RPMI8226 (cell line): ENCODE data around the gene NAV2.

Source experiments
- DNase-seq: peaks from one replicate; pipeline ENCODE4 v3.0.0-alpha.2; 2015

NAV2 gene

DNA sequence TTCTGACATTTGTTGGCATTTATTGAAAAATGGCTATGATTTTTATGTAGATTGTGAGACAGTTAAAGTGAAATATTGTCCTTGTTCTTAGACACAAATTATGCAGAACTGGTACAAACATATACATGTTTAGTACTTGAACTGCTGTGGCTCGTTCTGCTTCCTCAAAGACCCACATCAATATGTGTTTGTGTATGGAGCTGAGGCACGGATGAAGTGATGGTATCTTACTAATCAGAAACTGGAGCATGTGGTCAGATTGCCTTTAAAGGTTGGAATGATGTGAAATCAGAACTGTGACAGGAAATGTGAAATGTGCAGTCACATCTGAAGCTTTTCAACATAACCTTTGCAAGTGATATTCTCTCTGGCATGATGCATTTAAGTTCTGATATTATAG lies 130.4 kb downstream of the NAV2 start:
- DNase-seq, result no peak

DNA sequence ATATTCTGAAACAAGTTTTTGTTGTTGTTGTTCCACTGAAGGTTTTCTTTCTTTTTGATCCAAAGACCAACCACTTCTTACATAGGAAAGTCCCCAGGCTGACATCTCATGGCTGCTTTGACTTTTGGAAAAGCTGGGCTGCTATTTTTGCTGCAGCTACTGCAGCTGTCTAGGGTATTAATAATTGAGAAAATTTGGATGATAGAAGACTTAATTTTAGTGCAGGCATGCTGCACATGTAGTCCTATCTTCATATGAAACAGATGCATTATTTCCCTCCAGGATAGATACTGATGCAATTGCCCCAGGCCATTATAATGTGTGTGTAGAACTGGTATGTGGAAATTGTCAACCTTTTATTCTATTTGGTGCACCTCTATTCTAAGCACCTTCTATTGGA lies 131.4 kb downstream of the NAV2 start:
- no peak for DNase-seq

GRCh38 chr11:19844806-19845205 lies 132.2 kb downstream of the NAV2 start:
- DNase-seq, result no peak

- DNase-seq, result no peak
These were observed 133.0 kb downstream of the NAV2 start for GRCh38 chr11:19845626-19846025.

DNA sequence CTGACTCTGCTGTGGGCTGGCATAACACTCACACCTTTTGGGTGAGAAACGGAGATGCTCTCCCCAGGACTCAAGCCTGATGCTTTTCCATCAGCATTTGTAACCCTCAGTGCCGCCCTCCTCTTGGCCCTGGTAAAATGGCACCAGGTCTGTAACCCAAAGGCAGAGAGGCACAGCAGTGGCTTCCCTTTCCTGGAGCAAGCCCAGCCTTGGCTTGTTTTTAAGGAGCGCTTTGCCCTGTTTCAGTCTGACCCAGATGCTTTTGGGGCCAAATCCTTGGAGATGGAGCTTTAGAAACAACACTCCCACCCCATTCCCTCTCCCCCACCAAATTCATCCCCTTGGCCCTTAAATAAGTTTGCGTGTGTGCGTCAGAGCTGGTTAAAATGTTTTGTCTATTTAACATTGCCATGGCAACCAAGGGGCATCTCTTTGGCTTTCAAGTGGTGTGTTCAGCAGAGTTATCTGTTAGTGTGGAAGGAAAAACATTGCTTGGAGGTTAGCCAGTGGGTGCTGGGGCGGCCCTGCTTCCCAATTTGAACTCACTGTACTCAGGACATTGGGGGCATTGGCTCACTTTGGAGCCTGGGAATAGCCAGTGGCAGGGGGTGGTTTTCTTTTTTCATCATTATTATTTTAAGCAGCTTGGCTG lies 134.1 kb downstream of the NAV2 start:
- no peak for DNase-seq

DNA sequence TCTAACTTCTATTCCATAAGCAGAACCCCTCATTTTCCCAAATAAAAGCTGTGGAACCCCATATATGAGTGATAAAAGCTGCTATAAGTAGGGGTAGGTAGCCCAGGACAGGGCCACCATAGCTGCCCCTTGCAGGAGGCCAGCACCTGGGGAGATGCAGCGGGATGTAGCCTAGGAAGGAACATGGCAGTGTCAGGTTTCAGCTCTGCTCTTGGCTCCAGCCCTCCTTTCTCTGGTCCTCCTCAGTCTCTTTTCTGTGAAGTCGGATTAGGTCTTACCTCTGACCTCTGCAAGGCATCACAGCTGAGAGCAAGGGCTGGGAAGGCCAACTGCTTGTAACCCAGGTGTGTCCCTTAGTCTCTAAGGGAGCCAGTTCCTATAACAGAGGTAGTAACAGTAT lies 135.6 kb downstream of the NAV2 start:
- DNase-seq, result no peak

GRCh38 chr11:19849107-19849789 lies 136.6 kb downstream of the NAV2 start:
- DNase-seq, result no peak

DNA sequence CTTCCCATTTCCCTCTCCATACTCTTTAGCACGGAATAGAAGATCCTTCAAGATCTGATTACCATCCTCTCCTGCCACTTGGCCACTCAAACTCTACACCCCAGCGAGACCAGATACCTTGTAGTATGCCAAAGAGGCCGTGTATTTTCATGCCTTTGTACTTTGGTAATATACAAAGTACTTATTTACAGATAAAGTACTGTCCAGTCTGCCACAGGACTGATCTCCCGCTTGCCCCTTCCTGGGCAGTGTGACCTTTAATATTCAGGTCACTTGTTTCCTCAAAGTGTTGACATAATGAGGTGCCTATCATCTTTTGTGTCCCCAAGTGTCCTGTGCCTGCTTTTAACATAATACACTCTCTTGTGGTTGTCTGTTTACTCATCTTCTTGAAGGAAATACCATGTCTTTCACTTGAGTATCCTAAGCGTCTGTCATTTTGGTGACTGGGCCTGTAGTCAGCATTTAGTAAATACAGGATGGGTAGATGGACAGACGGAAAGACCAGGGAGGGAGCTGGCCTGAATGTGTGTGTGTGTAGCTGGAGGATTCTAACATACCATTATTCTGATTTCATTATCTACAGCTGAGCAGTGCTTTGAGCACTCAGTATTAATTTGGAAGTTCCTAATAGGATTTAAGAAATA lies 137.4 kb downstream of the NAV2 start:
- no peak for DNase-seq

GRCh38 chr11:19852288-19852687 lies 139.7 kb downstream of the NAV2 start:
- DNase-seq, result no peak

DNA sequence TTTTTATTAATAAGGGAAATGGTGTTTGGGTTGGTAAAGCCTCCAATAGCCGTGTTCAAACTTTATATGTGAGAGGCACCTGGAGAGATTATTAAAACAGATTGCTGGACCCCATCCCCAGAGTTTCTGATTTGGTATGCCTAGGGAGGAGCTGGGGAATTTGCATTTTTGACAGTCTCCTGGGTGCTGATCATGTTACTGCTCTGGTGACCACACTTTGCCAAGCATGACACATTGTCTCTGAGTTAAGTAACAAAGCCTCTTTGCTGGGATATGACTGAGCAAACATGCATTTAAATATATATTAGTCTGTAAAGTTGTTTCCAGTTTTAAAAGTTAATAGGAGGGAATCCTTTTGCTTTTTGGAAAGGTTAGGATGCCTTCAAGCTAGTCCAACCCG lies 140.4 kb downstream of the NAV2 start:
- DNase-seq, result no peak

DNA sequence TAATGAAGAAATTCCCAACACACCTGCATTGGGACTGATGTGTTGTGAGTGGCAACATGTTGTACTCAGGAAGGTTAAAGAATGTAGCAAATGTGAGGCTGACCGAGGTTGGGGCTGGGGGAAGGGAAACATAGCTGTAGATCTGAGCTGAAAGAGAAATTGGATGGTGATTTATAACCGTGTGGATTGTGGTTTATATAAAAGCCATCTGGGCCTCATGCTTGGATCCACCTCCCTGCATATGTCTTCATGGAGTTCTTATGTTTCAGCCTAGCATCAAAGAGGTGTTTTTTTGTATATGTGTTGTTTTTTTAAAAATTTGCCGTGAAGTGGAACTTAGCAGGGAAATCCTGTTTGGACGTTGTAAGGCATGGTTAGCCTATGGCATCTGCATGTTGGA lies 141.3 kb downstream of the NAV2 start:
- no peak for DNase-seq

GRCh38 chr11:19861171-19861570 lies 148.5 kb downstream of the NAV2 start:
- no peak for DNase-seq

DNA sequence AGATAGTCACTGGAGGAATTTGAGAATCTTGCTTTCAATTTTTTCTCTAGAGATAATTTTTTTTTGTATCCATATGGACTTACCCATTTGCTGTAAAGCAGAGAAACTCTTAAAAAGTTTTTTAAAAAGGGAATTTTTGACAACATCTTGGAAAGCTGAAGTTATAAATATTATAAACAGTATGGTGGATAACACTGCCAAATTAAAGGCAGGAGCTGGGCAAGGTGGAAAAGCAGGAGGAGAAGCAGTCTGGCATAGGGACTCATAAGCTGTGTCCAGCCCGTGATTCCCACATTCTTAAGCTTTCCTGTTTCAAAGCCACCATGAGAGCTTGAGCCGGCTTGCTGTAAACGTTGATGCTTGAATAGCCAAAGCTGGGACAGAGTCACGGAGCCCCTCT lies 149.5 kb downstream of the NAV2 start:
- no peak for DNase-seq

DNA sequence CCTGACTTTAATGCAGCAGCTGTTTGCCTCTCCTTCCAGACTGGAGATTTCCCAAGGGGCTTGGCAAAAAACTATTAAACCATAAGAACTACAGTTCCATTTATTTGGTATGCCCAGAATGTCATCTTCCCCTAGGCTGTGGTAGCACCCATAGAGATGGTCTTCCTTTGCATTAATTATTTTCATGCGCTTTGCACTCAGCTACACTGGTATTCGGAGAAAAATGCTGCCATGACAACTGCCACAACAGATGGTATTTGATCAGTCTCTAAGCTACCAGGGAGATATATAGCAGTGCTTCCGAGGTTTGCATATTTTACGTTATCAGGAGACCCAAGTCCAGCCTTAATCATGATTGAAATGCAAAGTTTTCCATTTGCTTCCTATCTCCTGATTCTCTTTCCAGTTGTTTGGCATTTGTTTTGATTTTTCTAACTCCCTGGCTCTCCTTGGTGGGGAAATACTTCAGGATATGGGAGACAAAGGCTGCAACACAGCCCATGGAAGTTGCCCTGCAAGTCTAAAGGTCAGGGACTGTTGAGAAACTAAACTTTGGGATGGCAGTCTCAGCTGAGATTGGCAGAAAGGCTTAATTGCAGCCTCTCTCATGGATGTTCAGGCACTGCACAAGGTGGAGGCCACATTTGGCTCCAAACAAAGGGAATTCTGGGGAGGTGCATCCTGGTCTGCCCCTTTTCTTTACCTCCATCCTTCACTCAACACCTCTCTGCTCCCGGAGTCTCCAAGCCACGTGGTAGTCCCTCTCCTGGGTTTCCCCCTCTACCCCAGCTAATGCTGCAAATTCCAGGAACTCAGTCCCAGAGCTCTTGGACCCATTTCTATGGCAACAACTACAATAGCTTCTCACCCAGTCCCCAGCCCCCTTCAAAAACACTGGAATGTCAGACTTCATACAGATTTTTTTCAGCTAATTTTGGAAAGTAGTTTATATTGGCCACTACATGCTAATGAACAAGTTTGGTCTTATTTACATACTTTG lies 151.8 kb downstream of the NAV2 start:
- DNase-seq, result no peak

DNA sequence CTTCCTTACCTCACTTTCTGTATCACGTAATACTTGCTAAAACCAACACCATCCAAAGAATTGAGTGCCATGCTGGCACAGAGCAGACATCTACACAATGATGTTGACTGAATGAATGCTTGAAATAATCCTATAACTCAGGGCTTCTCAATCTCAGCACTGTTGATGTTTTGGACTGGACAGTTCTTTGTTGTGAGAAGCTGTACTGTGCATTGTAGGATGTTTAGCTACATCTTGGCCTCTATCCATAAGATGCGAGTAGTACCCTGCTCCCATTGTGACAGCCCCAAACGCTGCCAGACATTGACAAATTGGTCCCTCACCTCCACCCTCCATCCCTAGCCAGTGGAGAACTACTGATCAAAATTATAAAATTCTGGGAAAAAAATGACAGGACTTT lies 153.4 kb downstream of the NAV2 start:
- DNase-seq, result no peak

DNA sequence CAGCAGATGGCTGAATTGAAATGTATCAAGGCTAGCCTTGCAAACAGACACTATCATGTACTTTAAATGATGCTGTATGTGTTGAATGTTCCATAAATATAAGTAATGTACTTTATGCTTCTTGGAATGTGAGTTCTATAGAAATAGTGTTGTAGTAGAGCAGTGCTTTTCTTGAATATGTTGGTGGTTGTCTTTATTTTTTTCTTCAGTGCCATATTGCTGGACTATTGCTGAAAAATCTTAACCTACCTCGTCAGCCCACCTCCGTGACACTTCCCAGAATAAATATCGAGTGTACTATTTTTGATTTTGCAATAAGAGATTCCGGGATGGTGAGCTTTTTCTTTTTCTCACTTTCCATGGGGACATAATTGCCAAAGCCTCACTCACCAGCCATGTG lies 153.9 kb downstream of the NAV2 start:
- no peak for DNase-seq

DNA sequence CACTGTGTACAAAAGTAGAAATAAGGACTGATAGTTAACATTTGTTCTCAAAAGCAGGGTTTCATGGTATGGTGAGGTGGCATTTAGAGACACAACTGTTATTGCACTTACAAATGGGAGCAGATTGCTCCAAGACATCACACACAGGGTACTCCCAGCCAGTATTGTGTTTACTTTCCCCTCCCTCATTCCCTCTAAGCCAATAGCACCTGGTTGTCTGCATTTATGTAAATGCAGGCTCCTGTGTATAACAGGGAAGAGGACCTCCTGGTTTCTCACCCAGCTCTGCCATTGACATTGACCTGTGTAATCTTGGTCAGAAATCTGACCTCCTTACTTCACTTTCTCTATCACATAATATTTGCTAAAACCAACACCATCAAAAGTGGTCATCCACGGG lies 154.4 kb downstream of the NAV2 start:
- no peak for DNase-seq

DNA sequence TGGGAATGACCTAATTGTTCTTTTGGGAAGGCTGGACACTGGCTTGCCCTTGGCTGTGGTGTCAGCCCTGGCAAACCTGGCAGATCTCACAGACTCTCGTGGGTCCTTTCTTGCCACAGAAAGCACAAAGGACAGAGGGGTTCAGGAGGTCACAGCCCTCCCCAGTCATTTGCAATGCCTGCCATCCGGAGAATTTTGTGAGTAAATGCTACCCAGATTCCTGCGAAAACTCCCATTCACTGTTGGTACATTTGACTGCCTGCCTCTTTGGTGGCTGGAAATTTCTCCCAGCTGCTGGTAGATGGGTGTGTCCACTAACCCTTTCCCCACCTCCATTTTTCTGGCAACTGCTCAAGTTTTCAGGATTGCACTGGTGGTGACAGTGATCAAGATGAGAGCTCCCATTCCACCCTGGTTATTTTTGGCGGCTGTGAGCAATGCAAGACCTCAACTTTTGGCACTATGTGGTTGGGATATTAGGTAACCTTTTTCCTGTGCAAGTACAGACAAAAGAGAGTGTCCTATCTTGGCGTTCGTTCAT lies 155.7 kb downstream of the NAV2 start:
- DNase-seq, result no peak

GRCh38 chr11:19868871-19869270 lies 156.2 kb downstream of the NAV2 start:
- DNase-seq, result no peak

DNA sequence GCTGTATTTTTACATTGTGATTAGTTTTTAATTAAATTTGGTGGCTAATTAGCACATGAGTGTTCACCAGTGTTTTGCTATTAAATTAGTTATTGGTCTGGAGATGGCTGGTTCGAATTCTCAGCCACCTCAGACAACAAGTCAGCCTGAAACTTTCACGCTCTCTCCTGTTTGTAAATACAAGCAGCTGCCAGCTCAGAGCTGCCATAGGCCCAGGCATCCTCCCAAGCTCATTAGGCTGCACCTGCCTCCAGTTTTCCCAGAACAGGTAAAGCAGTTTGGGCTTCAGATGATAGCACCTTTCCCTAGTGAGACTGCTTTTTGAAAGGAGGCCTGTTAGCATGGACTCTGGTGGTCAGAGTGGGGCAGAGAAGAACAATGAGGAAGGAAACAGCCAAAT lies 156.8 kb downstream of the NAV2 start:
- DNase-seq, result no peak

GRCh38 chr11:19869946-19870589 lies 157.4 kb downstream of the NAV2 start:
- no peak for DNase-seq

DNA sequence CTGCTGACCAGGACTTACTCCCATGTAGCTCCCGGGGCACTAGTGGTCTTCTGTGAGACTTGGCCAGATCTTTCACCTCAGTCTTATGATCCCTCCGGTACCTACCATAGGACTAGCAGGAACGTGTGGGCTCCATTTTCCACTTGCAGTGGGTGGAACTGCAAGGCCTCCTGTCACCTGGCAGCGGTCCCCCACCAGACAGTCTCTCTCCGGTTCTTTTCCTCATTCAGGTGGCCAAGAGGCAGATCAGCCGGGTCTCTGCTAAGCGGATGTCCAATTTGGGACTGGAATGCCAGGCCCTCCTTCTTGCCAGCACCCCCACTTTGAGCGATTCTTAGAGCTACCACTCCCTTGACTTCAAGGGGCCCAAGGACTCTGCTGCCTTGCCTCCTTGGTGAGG lies 158.9 kb downstream of the NAV2 start:
- no peak for DNase-seq
